Smooth muscle cell (in vitro differentiated cells): ENCODE data around the gene ZNF496. TPM values are rescaled to one million over a fixed set of nuclear protein-coding genes. Genes with fewer than 3 reads are reported as not detected.

Source experiments
- DNase-seq: peaks from one replicate; lab custom pipeline; 2025; ENCODE audit not compliant: unreplicated experiment; lab: John Stamatoyannopoulos, UW
- H2AFZ ChIP-seq: fragments of 200-600 bp; sonication (generic); 2 replicates; pipeline ENCODE4 v1.6.0; 2016; ENCODE audit warnings: antibody characterized with exemption, low read depth, mild to moderate bottlenecking
- H3F3A ChIP-seq: fragments of 200-600 bp; sonication (generic); 2 replicates; pipeline ENCODE4 v1.6.0; 2017; ENCODE audit warnings: antibody characterized with exemption, low read depth
- H3K27ac ChIP-seq: fragments of 200-600 bp; sonication (generic); 2 replicates; pipeline ENCODE4 v1.5.1; 2016; ENCODE audit warnings: low read depth, mild to moderate bottlenecking
- H3K27me3 ChIP-seq: fragments of 200-600 bp; sonication (generic); 2 replicates; pipeline ENCODE4 v1.6.1; 2016; ENCODE audit warnings: low read depth, mild to moderate bottlenecking
- H3K36me3 ChIP-seq: fragments of 200-600 bp; sonication (generic); 2 replicates; pipeline ENCODE4 v1.5.1; 2016; ENCODE audit warnings: low read depth
- H3K4me1 ChIP-seq: fragments of 200-600 bp; sonication (generic); 2 replicates; pipeline ENCODE4 v1.5.1; 2016; ENCODE audit warnings: low read depth
- H3K4me2 ChIP-seq: fragments of 200-600 bp; sonication (generic); 2 replicates; pipeline ENCODE4 v1.6.0; 2016; ENCODE audit warnings: mild to moderate bottlenecking
- H3K4me3 ChIP-seq: fragments of 200-600 bp; sonication (generic); 2 replicates; pipeline ENCODE4 v1.5.1; 2016; ENCODE audit warnings: mild to moderate bottlenecking
- H3K79me2 ChIP-seq: fragments of 200-600 bp; sonication (generic); 2 replicates; pipeline ENCODE4 v1.6.0; 2016; ENCODE audit warnings: low read depth, mild to moderate bottlenecking
- H3K9ac ChIP-seq: fragments of 200-600 bp; sonication (generic); 2 replicates; pipeline ENCODE4 v1.6.0; 2016; ENCODE audit warnings: low read depth
- H3K9me3 ChIP-seq: fragments of 200-600 bp; sonication (generic); replicated peaks from 2 replicates; pipeline ENCODE4 v1.5.1; 2016; ENCODE audit warnings: low read depth
- H4K20me1 ChIP-seq: fragments of 200-600 bp; sonication (generic); 2 replicates; pipeline ENCODE4 v1.6.0; 2016; ENCODE audit warnings: low read depth
- CTCF ChIP-seq: fragments of 200-600 bp; sonication (generic); IDR thresholded peaks from 2 replicates; pipeline ENCODE4 v1.5.1; 2017; ENCODE audit warnings: borderline replicate concordance, mild to moderate bottlenecking, antibody characterized with exemption; ENCODE audit not compliant: insufficient read depth, poor library complexity, severe bottlenecking
- WGBS: methylation state at CpG from one replicate; pipeline ENCODE4 v1.1.7; 2016; ENCODE audit warnings: low lambda C conversion rate; 5-methylcytosine and 5-hydroxymethylcytosine counted together
- polyA plus RNA-seq: library from polyadenylated mRNA; unstranded; fragments of >200 nt; fragmentation: Nextera tagmentation; extraction: Ambion mirVana; gene quantifications from 2 replicates; pipeline ENCODE4 v1.2.1, GENCODE V29; 2016
- total RNA-seq: library from RNA; depleted of rRNA; stranded (reverse); fragments of >200 nt; gene quantifications from 2 replicates; pipeline ENCODE4 v1.2.3, GENCODE V29; 2014

ZNF496 gene
- total and polyA plus RNA-seq, 2 experiments from 2014 or later, result 14.8 to 37.0 TPM

GRCh38 chr1:247299723-247300381 lies 31.8 kb downstream of the ZNF496 start:
- no peak overlapping the region for H3K27ac ChIP-seq
- H3K27me3 ChIP-seq, result no peaks in the 10 kb centered on the region
- peaks cover 5% of the 10 kb centered on the region for H3K4me1 ChIP-seq
- no peaks in the 10 kb centered on the region for H3K9me3 ChIP-seq
- H3K4me3 ChIP-seq, result no peak overlapping the region
- no peak for TF ChIP-seq CTCF
- H3K79me2 ChIP-seq, result no peaks in the 10 kb centered on the region
- no peaks in the 10 kb centered on the region for H3K36me3 ChIP-seq
- no peak overlapping the region for H2AFZ ChIP-seq
- no peaks in the 10 kb centered on the region for H3F3A ChIP-seq
- no peak overlapping the region for H3K9ac ChIP-seq
- 98% methylated on average over 12 of the region's 12 CpGs for WGBS
- no peak for DNase-seq
- H3K4me2 ChIP-seq, result no peak overlapping the region
- H4K20me1 ChIP-seq, result no peaks in the 10 kb centered on the region

DNA sequence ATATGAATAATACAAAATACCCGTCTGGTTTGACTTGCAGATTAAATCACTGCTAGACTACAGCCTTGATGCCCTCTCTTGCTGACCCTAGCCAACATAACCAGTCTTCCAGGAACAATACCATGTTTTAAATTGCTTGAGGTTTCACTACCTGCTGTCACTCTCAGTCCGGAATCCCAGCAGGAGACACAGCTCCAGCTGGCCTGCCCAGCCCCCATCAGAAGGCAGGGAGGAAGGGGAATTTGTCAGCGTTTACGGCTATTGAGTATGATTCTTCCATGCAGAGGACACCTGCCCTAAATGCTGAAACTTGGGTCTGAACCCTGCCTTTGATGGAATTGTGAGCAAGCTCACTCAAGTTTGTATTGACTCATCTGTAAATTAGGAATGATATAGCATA lies 33.0 kb downstream of the ZNF496 start:
- no peaks in the 10 kb centered on the region for H4K20me1 ChIP-seq
- no peak overlapping the region for H3K9ac ChIP-seq
- no peak overlapping the region for H3K27ac ChIP-seq
- H3K4me2 ChIP-seq, result no peak overlapping the region
- no peak for TF ChIP-seq CTCF
- 78% methylated on average over 4 of the region's 4 CpGs for WGBS
- H3K4me1 ChIP-seq, result peaks cover 16% of the 10 kb centered on the region
- H3K4me3 ChIP-seq, result no peak overlapping the region
- H2AFZ ChIP-seq, result no peak overlapping the region
- no peaks in the 10 kb centered on the region for H3K79me2 ChIP-seq
- H3K9me3 ChIP-seq, result no peaks in the 10 kb centered on the region
- no peaks in the 10 kb centered on the region for H3F3A ChIP-seq
- no peaks in the 10 kb centered on the region for H3K27me3 ChIP-seq
- no peak for DNase-seq
- H3K36me3 ChIP-seq, result no peaks in the 10 kb centered on the region

- no peak overlapping the region for H3K4me2 ChIP-seq
- no peaks in the 10 kb centered on the region for H3K79me2 ChIP-seq
- H4K20me1 ChIP-seq, result no peaks in the 10 kb centered on the region
- H3K27me3 ChIP-seq, result no peaks in the 10 kb centered on the region
- H3K27ac ChIP-seq, result no peak overlapping the region
- H3K9me3 ChIP-seq, result no peaks in the 10 kb centered on the region
- H3K4me3 ChIP-seq, result no peak overlapping the region
- no peaks in the 10 kb centered on the region for H3K36me3 ChIP-seq
- H2AFZ ChIP-seq, result no peak overlapping the region
- no peak for TF ChIP-seq CTCF
- no peaks in the 10 kb centered on the region for H3F3A ChIP-seq
- peaks cover 22% of the 10 kb centered on the region for H3K4me1 ChIP-seq
- H3K9ac ChIP-seq, result no peak overlapping the region
- 87% methylated on average over 6 of the region's 6 CpGs for WGBS
- DNase-seq, result no peak
These were observed 33.6 kb downstream of the ZNF496 start for GRCh38 chr1:247298124-247298481.

GRCh38 chr1:247297263-247298123 lies 34.2 kb downstream of the ZNF496 start:
- Histone ChIP-seq H3K4me3 (no peak overlapping the region), H3K27me3 (no peaks in the 10 kb centered on the region), H3K27ac (no peak overlapping the region), H3K79me2 (no peaks in the 10 kb centered on the region), H3K4me2 (no peak overlapping the region), H3K36me3 (no peaks in the 10 kb centered on the region), H3K9ac (no peak overlapping the region), H3K9me3 (no peaks in the 10 kb centered on the region), H4K20me1 (no peaks in the 10 kb centered on the region), H2AFZ (no peak overlapping the region), H3K4me1 (peaks cover 22% of the 10 kb centered on the region), H3F3A (no peaks in the 10 kb centered on the region)
- DNase-seq, result no peak
- no peak for TF ChIP-seq CTCF
- WGBS, result 79% methylated on average over 9 of the region's 9 CpGs
